Measurements from ENCODE around the gene GALNTL6.

The GALNTL6 gene

DNA sequence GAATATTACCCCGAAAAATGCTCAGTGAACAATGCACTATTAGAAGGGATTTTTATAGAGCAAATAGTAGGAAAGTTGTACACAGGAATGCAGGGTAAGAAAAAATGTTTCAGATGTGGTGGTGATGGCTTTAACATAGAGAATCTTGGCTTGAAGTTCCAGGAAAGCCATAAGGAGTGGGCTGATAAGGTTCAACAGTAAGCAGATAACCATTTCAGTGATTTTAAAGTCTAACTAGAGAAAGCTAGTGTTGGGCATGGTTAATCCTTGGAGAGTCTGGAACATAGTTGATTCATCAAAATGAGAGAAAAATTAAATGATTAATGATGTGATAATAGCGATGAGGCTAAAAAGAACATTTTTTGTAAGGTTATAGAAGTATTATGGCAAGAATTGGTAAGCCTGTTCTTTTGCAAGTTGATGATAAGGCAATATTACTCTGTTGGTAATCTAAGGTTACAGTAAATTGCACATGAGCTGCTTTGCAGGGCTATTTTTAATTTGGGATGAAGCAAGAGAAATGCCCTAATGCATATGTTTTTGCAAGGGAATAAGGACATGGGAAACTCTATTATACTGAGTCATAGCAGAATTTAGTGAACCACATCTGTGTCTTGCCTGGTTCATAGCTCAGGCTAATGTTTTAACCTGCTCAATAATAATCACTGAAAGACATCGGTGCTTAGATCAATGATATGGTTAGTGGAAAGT, 44.3 kb downstream of the GALNTL6 start:
- DNase-seq (ENCODE audit: extremely low read depth, low read depth): no peak
- TF ChIP-seq CTCF (IDR thresholded peaks at IDR 0.05; ENCODE audit: low read depth, low read length, missing control alignments): no peak
- H3K4me3 ChIP-seq (replicated peaks; ENCODE audit: low read depth, low read length): no peak overlapping the region

DNA sequence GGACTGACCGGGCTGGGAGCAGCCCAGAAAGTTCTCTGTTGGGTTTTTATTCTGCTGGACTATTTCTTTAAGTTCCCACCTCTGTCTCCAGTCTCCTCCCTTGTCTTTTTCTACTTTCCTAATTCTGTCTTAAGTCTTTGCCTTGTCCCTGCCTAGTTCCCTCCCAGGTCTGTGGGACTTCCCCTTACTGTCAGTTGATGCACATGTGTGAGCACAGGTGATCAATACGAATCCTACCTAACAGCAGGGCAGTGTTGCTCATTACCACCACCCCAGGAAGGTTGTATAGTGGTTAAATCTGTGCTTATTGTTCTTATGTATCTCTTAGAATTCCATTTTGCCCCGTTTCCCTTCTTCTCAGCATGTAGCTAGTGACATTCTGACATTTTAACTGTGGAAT, 62.1 kb downstream of the GALNTL6 start:
- DNase-seq (ENCODE audit: extremely low read depth, low read depth): no peak
- H3K4me3 ChIP-seq (replicated peaks; ENCODE audit: low read depth, low read length): no peak overlapping the region
- no peak for TF ChIP-seq CTCF (IDR thresholded peaks at IDR 0.05; ENCODE audit: low read depth, low read length, missing control alignments)

DNA sequence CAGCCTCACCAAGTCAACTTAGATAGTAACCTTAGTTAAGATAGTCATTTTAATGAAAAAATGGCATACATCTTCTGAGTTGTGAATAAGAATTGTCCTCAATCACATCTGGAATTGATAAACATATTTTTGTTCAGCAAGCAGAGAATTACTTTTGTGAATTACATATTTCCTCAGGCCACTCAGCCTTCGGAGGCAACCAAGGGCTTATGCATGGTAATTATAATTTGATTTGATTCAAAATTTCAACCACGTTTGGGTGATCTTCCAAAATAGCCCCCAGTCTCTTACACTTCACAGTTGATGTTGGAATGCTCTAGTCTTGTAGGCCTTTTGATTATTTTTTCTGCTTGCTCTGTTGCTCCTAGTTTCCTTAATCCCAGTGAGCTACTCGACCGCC, 63.4 kb downstream of the GALNTL6 start:
- DNase-seq (ENCODE audit: extremely low read depth, low read depth): no peak
- TF ChIP-seq CTCF (IDR thresholded peaks at IDR 0.05; ENCODE audit: low read depth, low read length, missing control alignments): no peak
- no peak overlapping the region for H3K4me3 ChIP-seq (replicated peaks; ENCODE audit: low read depth, low read length)

DNA sequence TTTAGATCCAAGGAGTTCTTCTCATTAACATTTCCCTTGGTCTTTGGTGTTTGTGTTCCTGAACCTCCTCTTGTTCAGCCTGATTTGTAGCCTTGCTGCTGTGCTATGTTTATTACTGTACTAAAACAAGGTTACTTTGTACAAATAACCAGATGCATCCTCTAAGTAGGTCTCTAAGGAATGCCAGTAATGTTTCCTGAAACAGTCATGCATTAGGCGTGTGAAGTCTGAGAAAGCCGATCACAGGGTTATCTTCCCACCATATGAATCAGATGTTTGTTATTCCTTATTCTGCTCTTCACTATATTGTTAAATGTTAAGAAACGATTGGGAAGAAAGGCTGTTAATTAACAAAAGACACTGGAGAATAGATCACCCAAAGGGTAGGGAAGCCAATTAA, 66.9 kb downstream of the GALNTL6 start:
- no peak for TF ChIP-seq CTCF (IDR thresholded peaks at IDR 0.05; ENCODE audit: low read depth, low read length, missing control alignments)
- DNase-seq (ENCODE audit: extremely low read depth, low read depth): peak; percentile 6
- H3K4me3 ChIP-seq (replicated peaks; ENCODE audit: low read depth, low read length): no peak overlapping the region

DNA sequence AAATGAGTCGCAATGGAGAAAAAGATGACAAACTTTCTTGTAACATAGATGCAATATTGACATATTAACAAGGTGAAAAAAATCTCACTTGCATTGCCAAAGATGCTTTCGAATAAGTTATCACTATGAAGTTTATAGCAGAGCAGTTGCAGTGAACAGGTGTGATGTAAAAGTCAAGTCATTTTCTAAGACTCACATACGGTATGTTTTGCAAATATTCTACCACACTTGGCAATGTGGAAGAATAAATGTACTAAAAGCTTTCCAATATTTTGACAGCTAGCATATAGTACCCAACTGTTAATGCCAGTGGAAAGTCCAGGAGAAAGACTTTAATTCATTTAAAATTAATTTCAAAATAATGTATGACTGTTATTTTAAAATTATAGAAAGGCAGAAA, 76.5 kb downstream of the GALNTL6 start:
- no peak for TF ChIP-seq CTCF (IDR thresholded peaks at IDR 0.05; ENCODE audit: low read depth, low read length, missing control alignments)
- no peak for DNase-seq (ENCODE audit: extremely low read depth, low read depth)
- no peak overlapping the region for H3K4me3 ChIP-seq (replicated peaks; ENCODE audit: low read depth, low read length)

- no peak for TF ChIP-seq CTCF (IDR thresholded peaks at IDR 0.05; ENCODE audit: low read depth, low read length, missing control alignments)
- H3K4me3 ChIP-seq (replicated peaks; ENCODE audit: low read depth, low read length): no peak overlapping the region
- no peak for DNase-seq (ENCODE audit: extremely low read depth, low read depth)
Observed at GRCh38 chr4:171891038-171891437, 77.8 kb downstream of the GALNTL6 start.

DNA sequence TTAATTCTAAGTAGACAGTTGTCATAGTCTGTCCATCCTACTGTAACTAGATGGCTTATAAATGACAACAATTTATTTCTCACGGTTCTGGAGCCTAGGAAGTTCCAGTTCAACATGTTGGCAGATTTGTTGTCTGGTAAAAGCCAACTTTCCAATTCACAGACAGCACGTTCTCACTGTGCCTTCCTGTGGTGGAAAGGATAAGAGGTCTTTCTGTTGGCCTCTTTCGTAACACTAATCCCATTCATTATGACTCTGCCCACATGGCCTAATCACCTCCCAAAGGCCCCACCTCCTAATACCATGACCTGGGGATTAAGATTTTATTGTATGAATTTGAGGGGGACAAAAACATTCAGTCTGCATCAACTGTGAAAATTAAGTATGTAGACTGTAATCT, 83.2 kb downstream of the GALNTL6 start:
- no peak for TF ChIP-seq CTCF (IDR thresholded peaks at IDR 0.05; ENCODE audit: low read depth, low read length, missing control alignments)
- no peak overlapping the region for H3K4me3 ChIP-seq (replicated peaks; ENCODE audit: low read depth, low read length)
- no peak for DNase-seq (ENCODE audit: extremely low read depth, low read depth)
